ENCODE measurements around the gene CDC14B. TPM values are rescaled to one million over a fixed set of nuclear protein-coding genes. Genes with fewer than 3 reads are reported as not detected.

CDC14B gene
- total RNA-seq (2022; extraction: Qiagen RNA extraction; ENCODE audit: low read depth) = 11.8 to 15.4 TPM (median 14.7 TPM) in 5 replicates

DNA sequence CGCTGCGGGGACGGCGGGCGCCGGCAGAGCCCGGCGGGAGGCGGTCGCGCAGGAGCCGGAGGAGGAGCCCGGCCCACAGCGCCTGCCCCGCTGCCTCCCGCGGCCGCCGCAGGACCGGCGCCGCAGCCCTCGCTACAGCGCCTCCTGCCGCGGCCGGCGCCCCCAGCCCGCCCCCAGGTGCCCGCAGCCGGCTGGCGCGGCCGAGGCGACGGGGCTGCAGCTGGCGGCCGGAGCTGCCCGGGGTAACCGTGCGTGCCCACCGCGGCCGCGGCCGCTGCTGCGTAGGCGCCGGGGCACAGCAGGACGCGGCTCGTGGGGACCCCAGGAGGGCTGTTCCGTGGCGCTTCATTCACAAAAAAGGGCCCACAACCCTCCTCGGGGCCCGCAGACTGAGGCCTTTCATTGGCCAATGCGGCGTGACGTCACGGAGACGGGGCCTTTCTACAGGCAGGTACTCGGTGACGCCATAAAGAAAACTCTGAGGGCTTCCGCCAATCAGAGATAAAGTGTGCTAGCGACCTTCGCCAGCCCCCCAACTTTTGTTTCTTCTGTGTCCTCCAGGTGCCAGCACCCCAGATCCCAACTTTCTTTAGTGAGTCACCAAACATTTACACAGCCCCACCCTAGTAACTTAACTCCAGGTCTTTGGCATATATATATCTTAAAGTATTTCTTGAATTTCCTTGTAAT is at the start of gene CDC14B:
CDC14B (minus strand) TSS at position 353 of the 690 bp plus-strand sequence. CDS start 465 bp downstream, outside the sequence.

DNA sequence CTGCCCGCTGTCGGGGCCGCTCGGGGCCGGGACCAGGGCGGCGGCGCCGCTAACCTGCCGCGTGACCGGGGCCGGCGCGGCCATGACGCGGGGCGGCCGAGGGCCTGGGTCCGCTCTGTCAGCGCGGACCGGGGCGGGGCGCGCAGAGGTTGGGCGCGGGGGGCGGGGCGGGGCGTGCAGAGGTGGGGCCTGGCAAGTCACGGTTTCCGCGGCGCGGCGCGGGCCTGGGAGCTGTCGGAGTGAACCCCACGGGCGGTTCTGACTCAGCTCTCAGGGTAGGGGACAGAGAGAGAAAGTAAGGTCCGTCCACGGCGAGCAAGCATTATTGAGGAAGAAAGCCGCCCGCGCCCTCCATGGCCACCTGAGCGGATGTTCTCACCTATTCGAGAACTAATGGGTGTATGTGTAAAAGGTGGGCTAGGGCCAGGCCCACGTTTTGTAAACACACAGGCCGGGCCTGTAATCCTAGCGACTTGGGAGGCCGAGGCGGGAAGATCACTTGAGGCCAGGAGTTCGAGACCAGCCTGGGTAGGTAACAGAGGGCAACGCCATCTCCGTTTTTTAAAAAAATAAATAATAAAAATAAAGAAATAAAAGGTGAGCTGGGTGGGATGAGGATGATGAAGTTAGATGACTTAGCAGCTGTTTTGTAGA is 35.7 kb upstream of the CDC14B start, which contains the start of gene PRXL2C:
PRXL2C (minus strand) TSS at position 120 of the 654 bp plus-strand sequence; CDS start at position 84, 36 bp downstream.

Other genes with a start within 250 kb of the CDC14B start
- gene SLC35D2, start 236.1 kb downstream of the CDC14B start, total RNA-seq (2022; extraction: Qiagen RNA extraction; ENCODE audit: low read depth) = 15.3 to 21.7 TPM (median 20.6 TPM) in 5 replicates
- gene ZNF367, start 201.5 kb downstream of the CDC14B start, total RNA-seq (2022; extraction: Qiagen RNA extraction; ENCODE audit: low read depth) = 3.4 to 5.5 TPM (median 4.5 TPM) in 5 replicates
- 15.2 to 16.9 TPM (median 15.7 TPM) in 5 replicates for gene HABP4, start 169.7 kb downstream of the CDC14B start, total RNA-seq (2022; extraction: Qiagen RNA extraction; ENCODE audit: low read depth)
- gene PRXL2C, start 35.5 kb upstream of the CDC14B start, total RNA-seq (2022; extraction: Qiagen RNA extraction; ENCODE audit: low read depth) = 14.9 to 21.1 TPM (median 17.8 TPM) in 5 replicates
- gene ZNF510, start 158.2 kb upstream of the CDC14B start, total RNA-seq (2022; extraction: Qiagen RNA extraction; ENCODE audit: low read depth) = 2.7 to 5.5 TPM (median 5.2 TPM) in 5 replicates
- 1.7 to 2.4 TPM (median 2.0 TPM) in 5 replicates for gene ZNF782, start 234.7 kb upstream of the CDC14B start, total RNA-seq (2022; extraction: Qiagen RNA extraction; ENCODE audit: low read depth)